Endothelial cell (in vitro differentiated cells): ENCODE data around the gene OR51B4. TPM values are rescaled to one million over a fixed set of nuclear protein-coding genes. Genes with fewer than 3 reads are reported as not detected.

Experiments
- DNase-seq: peaks from one replicate; pipeline ENCODE4 v3.0.0; 2021; ENCODE audit warnings: low spot score
- H3K27ac Mint-ChIP-seq: one replicate; pipeline ENCODE4 v1.8.0; 2021; ENCODE audit warnings: mixed read lengths, inconsistent platforms; ENCODE audit not compliant: unreplicated experiment
- H3K27me3 Mint-ChIP-seq: one replicate; pipeline ENCODE4 v1.8.0; 2021; ENCODE audit warnings: mild to moderate bottlenecking, moderate library complexity, mixed read lengths, inconsistent platforms; ENCODE audit not compliant: unreplicated experiment
- H3K36me3 Mint-ChIP-seq: one replicate; pipeline ENCODE4 v1.8.0; 2021; ENCODE audit warnings: mild to moderate bottlenecking, low read depth, mixed read lengths, inconsistent platforms; ENCODE audit not compliant: unreplicated experiment
- H3K4me1 Mint-ChIP-seq: one replicate; pipeline ENCODE4 v1.8.0; 2021; ENCODE audit warnings: mild to moderate bottlenecking, mixed read lengths, inconsistent platforms; ENCODE audit not compliant: unreplicated experiment
- H3K4me3 Mint-ChIP-seq: one replicate; pipeline ENCODE4 v1.8.0; 2021; ENCODE audit warnings: mild to moderate bottlenecking, mixed read lengths, inconsistent platforms; ENCODE audit not compliant: unreplicated experiment
- H3K9me3 Mint-ChIP-seq: one replicate; pipeline ENCODE4 v1.8.0; 2021; ENCODE audit warnings: mixed read lengths, inconsistent platforms; ENCODE audit not compliant: unreplicated experiment
- total RNA-seq: library from RNA; stranded (reverse); fragmentation: NEBNext Ultra II Directional; extraction: Animal tissue kit (Norgen Biotek cat#: 25700); gene quantifications from one replicate; pipeline ENCODE4 v1.2.1, GENCODE V29; 2021; ENCODE audit not compliant: unreplicated experiment
- TF ChIP-seq, protein P1 (sequence below): fragments of 200-600 bp; sonication (generic); IDR thresholded peaks from one replicate; pipeline ENCODE4 v1.5.0; 2021; ENCODE audit warnings: antibody characterized with exemption; ENCODE audit not compliant: unreplicated experiment

The OR51B4 gene
- total RNA-seq, 1 donor from 2014 or later: 0.49 TPM

DNA sequence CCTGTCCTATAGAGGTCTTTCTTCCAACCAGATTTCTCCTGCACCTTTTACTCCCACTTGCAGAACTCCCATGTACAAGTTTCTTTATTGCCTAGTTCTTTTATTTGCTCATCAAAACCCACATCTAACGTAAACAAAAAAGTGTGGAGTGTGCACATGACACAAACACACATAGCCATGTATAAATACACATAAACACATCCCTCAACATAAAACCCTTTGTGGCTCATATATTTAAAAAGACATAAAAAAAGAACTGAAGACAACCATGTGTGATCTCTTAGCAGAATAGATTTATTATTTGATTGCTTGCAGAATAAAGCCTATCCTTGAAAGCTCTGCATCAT lies 48.9 kb downstream of the OR51B4 start:
- no peak for DNase-seq
- Mint-ChIP-seq H3K4me1 (no peaks in the 10 kb centered on the region), H3K27ac (no peak overlapping the region)

DNA sequence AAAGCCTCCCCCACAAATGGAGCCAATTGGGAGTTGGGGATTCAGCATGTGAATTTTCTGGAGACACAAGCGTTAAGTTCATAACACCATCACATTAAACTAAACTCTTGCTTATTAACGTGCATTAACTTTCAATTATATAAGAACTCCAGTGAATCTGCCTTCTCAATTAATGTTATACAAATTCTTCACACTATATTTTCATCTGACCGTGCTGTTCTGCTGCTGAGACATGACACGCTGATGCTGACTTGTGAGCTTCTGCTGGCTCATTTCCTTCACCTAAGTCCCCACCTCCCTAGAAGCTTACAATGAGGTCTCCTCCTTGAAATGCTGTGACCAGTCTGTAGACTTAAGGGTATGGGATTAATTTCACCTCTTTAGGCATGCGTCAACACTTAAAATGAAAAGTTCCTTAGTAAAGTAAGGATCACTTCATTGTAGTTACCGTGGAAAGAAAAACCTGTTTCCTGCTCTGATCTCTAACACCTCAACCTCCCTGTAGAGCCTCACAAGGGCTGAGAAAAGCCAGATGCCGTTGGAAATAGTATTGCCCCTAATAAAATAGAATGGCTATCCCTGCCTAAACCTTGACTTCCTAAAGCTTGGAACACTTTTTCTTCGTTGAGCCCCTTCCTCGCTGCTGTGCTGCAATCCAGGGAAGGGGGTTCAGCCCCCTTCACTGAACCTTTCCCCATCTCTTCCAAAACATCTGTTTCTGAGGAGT lies 49.4 kb downstream of the OR51B4 start:
- no peak overlapping the region for H3K27ac Mint-ChIP-seq
- peaks cover 2% of the 10 kb centered on the region for H3K27me3 Mint-ChIP-seq
- no peaks in the 10 kb centered on the region for H3K4me1 Mint-ChIP-seq
- H3K4me3 Mint-ChIP-seq: no peak overlapping the region
- H3K36me3 Mint-ChIP-seq: no peaks in the 10 kb centered on the region
- DNase-seq: no peak
- TF ChIP-seq, protein P1, sequence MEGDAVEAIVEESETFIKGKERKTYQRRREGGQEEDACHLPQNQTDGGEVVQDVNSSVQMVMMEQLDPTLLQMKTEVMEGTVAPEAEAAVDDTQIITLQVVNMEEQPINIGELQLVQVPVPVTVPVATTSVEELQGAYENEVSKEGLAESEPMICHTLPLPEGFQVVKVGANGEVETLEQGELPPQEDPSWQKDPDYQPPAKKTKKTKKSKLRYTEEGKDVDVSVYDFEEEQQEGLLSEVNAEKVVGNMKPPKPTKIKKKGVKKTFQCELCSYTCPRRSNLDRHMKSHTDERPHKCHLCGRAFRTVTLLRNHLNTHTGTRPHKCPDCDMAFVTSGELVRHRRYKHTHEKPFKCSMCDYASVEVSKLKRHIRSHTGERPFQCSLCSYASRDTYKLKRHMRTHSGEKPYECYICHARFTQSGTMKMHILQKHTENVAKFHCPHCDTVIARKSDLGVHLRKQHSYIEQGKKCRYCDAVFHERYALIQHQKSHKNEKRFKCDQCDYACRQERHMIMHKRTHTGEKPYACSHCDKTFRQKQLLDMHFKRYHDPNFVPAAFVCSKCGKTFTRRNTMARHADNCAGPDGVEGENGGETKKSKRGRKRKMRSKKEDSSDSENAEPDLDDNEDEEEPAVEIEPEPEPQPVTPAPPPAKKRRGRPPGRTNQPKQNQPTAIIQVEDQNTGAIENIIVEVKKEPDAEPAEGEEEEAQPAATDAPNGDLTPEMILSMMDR: no peak
- no peaks in the 10 kb centered on the region for H3K9me3 Mint-ChIP-seq

More for the DNA sequence above, 48.9 kb downstream of the OR51B4 start:
- H3K27me3 Mint-ChIP-seq: peaks cover 2% of the 10 kb centered on the region
- H3K9me3 Mint-ChIP-seq: no peaks in the 10 kb centered on the region
- no peak overlapping the region for H3K4me3 Mint-ChIP-seq
- no peaks in the 10 kb centered on the region for H3K36me3 Mint-ChIP-seq
- TF ChIP-seq, protein P1: no peak

DNA sequence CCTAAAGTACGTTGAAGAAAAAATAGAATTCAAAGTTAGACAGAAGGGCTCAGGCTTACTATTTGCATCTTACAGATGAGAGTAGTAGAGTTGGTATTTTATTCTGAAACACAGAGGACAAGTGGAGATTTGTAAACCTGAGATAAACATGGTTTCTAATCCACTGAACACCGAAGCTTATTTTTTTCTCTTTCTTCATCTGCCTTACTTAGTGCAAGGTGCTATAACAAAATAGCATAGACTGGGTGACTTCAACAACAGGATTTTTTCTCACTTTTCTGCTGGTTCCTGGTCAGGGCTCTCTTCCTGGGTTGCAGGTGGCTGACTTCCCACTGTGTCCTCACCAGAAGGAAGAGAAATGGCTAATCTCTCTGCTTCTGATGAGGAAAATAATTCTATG lies 50.0 kb downstream of the OR51B4 start:
- TF ChIP-seq, protein P1: no peak
- no peaks in the 10 kb centered on the region for H3K36me3 Mint-ChIP-seq
- peaks cover 3% of the 10 kb centered on the region for H3K27me3 Mint-ChIP-seq
- H3K4me3 Mint-ChIP-seq: no peak overlapping the region
- no peaks in the 10 kb centered on the region for H3K4me1 Mint-ChIP-seq
- DNase-seq: no peak
- H3K9me3 Mint-ChIP-seq: no peaks in the 10 kb centered on the region
- no peak overlapping the region for H3K27ac Mint-ChIP-seq

Other genes with a start within 250 kb of the OR51B4 start
- not detected for gene OR52E2, start 242.3 kb downstream of the OR51B4 start, total RNA-seq
- gene OR52E1, start 232.4 kb downstream of the OR51B4 start, total RNA-seq: not detected
- not detected for gene OR52A5, start 163.6 kb downstream of the OR51B4 start, total RNA-seq
- 0.03 TPM for gene OR52A1, start 147.2 kb downstream of the OR51B4 start, total RNA-seq
- gene OR51V1, start 101.3 kb downstream of the OR51B4 start, total RNA-seq: not detected
- not detected for gene HBB, start 74.9 kb downstream of the OR51B4 start, total RNA-seq
- not detected for gene HBD, start 67.5 kb downstream of the OR51B4 start, total RNA-seq
- gene HBG1, start 52.1 kb downstream of the OR51B4 start, total RNA-seq: not detected
- 0.82 TPM for gene HBG2, start 47.2 kb downstream of the OR51B4 start, total RNA-seq
- not detected for gene HBE1, start 32.0 kb downstream of the OR51B4 start, total RNA-seq
- not detected for gene OR51B2, start 22.4 kb upstream of the OR51B4 start, total RNA-seq
- gene OR51B5, start 41.6 kb upstream of the OR51B4 start, total RNA-seq: 0.82 TPM
- gene OR51B6, start 49.6 kb upstream of the OR51B4 start, total RNA-seq: not detected
- not detected for gene OR51M1, start 81.9 kb upstream of the OR51B4 start, total RNA-seq
- gene OR51Q1, start 120.2 kb upstream of the OR51B4 start, total RNA-seq: not detected
- gene OR51I1, start 139.6 kb upstream of the OR51B4 start, total RNA-seq: 1.2 TPM
- gene OR51I2, start 147.4 kb upstream of the OR51B4 start, total RNA-seq: not detected
- gene OR52D1, start 186.7 kb upstream of the OR51B4 start, total RNA-seq: not detected
- gene UBQLN3, start 208.0 kb upstream of the OR51B4 start, total RNA-seq: 1.1 TPM
- 4.4 TPM for gene UBQLNL, start 214.8 kb upstream of the OR51B4 start, total RNA-seq
- gene OR52H1, start 246.6 kb upstream of the OR51B4 start, total RNA-seq: 2.1 TPM